ENCODE results near the gene ADCY4.

The ADCY4 gene

GRCh38 chr14:24293525-24293924 is 41.3 kb downstream of the ADCY4 start:
- no peak for DNase-seq

- no peak for DNase-seq
These were observed 42.6 kb downstream of the ADCY4 start for GRCh38 chr14:24292118-24292807.

GRCh38 chr14:24291446-24292117 is 43.3 kb downstream of the ADCY4 start:
- DNase-seq: no peak

- DNase-seq: no peak
These were observed 44.1 kb downstream of the ADCY4 start for GRCh38 chr14:24290746-24291145.

GRCh38 chr14:24289649-24290280 is 45.1 kb downstream of the ADCY4 start:
- peak; percentile 65 for DNase-seq

- DNase-seq: no peak
These were observed 47.9 kb downstream of the ADCY4 start for GRCh38 chr14:24286996-24287395.

- no peak for DNase-seq
These were observed 49.5 kb downstream of the ADCY4 start for GRCh38 chr14:24285351-24285750.

GRCh38 chr14:24284501-24285035 is 50.3 kb downstream of the ADCY4 start:
- DNase-seq: no peak

- DNase-seq: no peak
These were observed 50.9 kb downstream of the ADCY4 start for GRCh38 chr14:24283796-24284460.

- DNase-seq: no peak
These were observed 52.1 kb downstream of the ADCY4 start for GRCh38 chr14:24282736-24283135.

- no peak for DNase-seq
These were observed 53.2 kb downstream of the ADCY4 start for GRCh38 chr14:24281636-24282035.

- DNase-seq: no peak
These were observed 53.9 kb downstream of the ADCY4 start for GRCh38 chr14:24280797-24281460.

GRCh38 chr14:24279301-24280186 is 55.3 kb downstream of the ADCY4 start:
- peak; percentile 51 for DNase-seq

GRCh38 chr14:24278424-24278823 is 56.4 kb downstream of the ADCY4 start:
- DNase-seq: no peak

GRCh38 chr14:24277606-24278321 is 57.1 kb downstream of the ADCY4 start:
- DNase-seq: peak; percentile 6

GRCh38 chr14:24277071-24277470 is 57.8 kb downstream of the ADCY4 start:
- no peak for DNase-seq

- peak; percentile 47 for DNase-seq
These were observed 60.7 kb downstream of the ADCY4 start for GRCh38 chr14:24274101-24274543.

- DNase-seq: no peak
These were observed 61.4 kb downstream of the ADCY4 start for GRCh38 chr14:24273422-24273998.

- DNase-seq: no peak
These were observed 62.4 kb downstream of the ADCY4 start for GRCh38 chr14:24272467-24272866.

- DNase-seq: no peak
These were observed 63.0 kb downstream of the ADCY4 start for GRCh38 chr14:24271834-24272263.
